K562 (cell line): Measurements from ENCODE around the gene STING1. TPM values are rescaled to one million over a fixed set of nuclear protein-coding genes. Genes with fewer than 3 reads are reported as not detected.
"Not testable (repeated sequence)": the region's sequence is repeated elsewhere in the genome, so short reads cannot be mapped to it uniquely, and the experiment has no call there.

Source experiments
- ATAC-seq: fragments of 200-7000 bp; cut with Tn5 transposase; 3 replicates; pipeline ENCODE4 v1.9.1; 2020; ENCODE audit warnings: moderate library complexity
- BruUV-seq: library from RNA; stranded (reverse); fragments of 400-500 nt; replicated peaks from 2 replicates; lab custom pipeline; 2021; lab: Mats Ljungman, UMichigan
- CTCF ChIA-PET: fragments of 300-600 bp; formaldehyde crosslinking; extraction: SDS; loops from one replicate; lab custom pipeline; 2021; ENCODE audit warnings: low intra/inter-chr PET ratio; lab: Yijun Ruan, JAX
- POLR2A ChIA-PET: fragments of 300-600, 350-650 bp; sonication (Branson Sonifier 250); formaldehyde crosslinking; extraction: SDS; loops from one replicate; lab custom pipeline; 2021; ENCODE audit warnings: antibody characterized with exemption, inconsistent platforms; lab: Yijun Ruan, JAX
- DNase-seq, 4 experiments: peaks; one replicate each; pipeline versions ENCODE4 v3.0.0 to v3.0.0-alpha.2; 2011 to 2018; ENCODE audit warnings: low spot score in 3 of 4, mixed read lengths in 3 of 4; ENCODE audit errors: extremely low read depth in 1 of 4
- FAIRE-seq: peaks from 2 replicates; lab custom pipeline; 2011; peaks lifted over from hg19 to GRCh38; lab: Jason Lieb, UNC
- H2AFZ ChIP-seq: 2 replicates; pipeline ENCODE4 v1.6.0; 2011; ENCODE audit warnings: low read depth, low read length, control low read depth, inconsistent platforms
- H3K27ac ChIP-seq: fragments of 200-600 bp; 3 replicates; pipeline ENCODE4 v1.8.0; 2011; ENCODE audit warnings: low read depth, mild to moderate bottlenecking, control low read depth, inconsistent platforms, low read length, moderate library complexity, mixed read lengths; ENCODE audit errors: extremely low read depth
- H3K27me3 ChIP-seq, 2 experiments: fragments of 300-600 bp in 1 of 2; 2 replicates in 1 of 2; 3 replicates in 1 of 2; pipeline versions ENCODE4 v1.6.0 to v1.8.0; 2011; ENCODE audit warnings: inconsistent platforms in 2 of 2, low read length in 2 of 2, mild to moderate bottlenecking in 1 of 2, mixed read lengths in 1 of 2, moderate library complexity in 1 of 2; ENCODE audit not compliant: control insufficient read depth in 2 of 2, insufficient read depth in 2 of 2
- H3K36me3 ChIP-seq: fragments of 300-600 bp; 3 replicates; pipeline ENCODE4 v1.8.0; 2011; ENCODE audit warnings: mild to moderate bottlenecking, low read length, inconsistent platforms; ENCODE audit not compliant: control insufficient read depth, insufficient read depth
- H3K4me1 ChIP-seq, 2 experiments: fragments of 200-600 bp in 1 of 2; replicated peaks in 1 of 2; 2 replicates in 1 of 2; 3 replicates in 1 of 2; pipeline versions ENCODE4 v1.5.1 to v1.8.0; 2011; ENCODE audit warnings: inconsistent platforms in 2 of 2, low read length in 2 of 2, mild to moderate bottlenecking in 1 of 2, mixed read lengths in 1 of 2, moderate library complexity in 1 of 2; ENCODE audit not compliant: control insufficient read depth in 2 of 2, insufficient read depth in 2 of 2
- H3K4me2 ChIP-seq: 2 replicates; pipeline ENCODE4 v1.6.1; 2011; ENCODE audit warnings: low read length, control low read depth, inconsistent platforms, mixed read lengths; ENCODE audit not compliant: insufficient read depth
- H3K4me3 ChIP-seq: fragments of 200-600 bp; sonication (generic), shearing (Covaris generic); 2 replicates; pipeline ENCODE4 v1.5.1; 2016; ENCODE audit warnings: control low read depth, inconsistent platforms
- H3K79me2 ChIP-seq: fragments of 200-600 bp; 3 replicates; pipeline ENCODE4 v1.8.0; 2011; ENCODE audit warnings: low read length, inconsistent platforms; ENCODE audit not compliant: control insufficient read depth, insufficient read depth
- H3K9ac ChIP-seq, 2 experiments: 2 replicates each; pipeline versions ENCODE4 v1.6.0 to v1.6.1; 2011; ENCODE audit warnings: low read depth in 2 of 2, low read length in 2 of 2, control low read depth in 1 of 2, inconsistent platforms in 1 of 2, mild to moderate bottlenecking in 1 of 2, mixed read lengths in 1 of 2; ENCODE audit not compliant: insufficient read depth in 1 of 2
- H3K9me1 ChIP-seq: one replicate; pipeline ENCODE4 v1.6.0; 2011; ENCODE audit warnings: inconsistent platforms, mild to moderate bottlenecking, low read length, moderate library complexity; ENCODE audit not compliant: control insufficient read depth, insufficient read depth
- H3K9me3 ChIP-seq: replicated peaks from 2 replicates; pipeline ENCODE4 v1.5.1; 2011; ENCODE audit warnings: low read depth, low read length, inconsistent platforms; ENCODE audit not compliant: control insufficient read depth, insufficient read depth
- H4K20me1 ChIP-seq: replicated peaks from 2 replicates; pipeline ENCODE4 v1.6.1; 2011; ENCODE audit warnings: low read length, inconsistent platforms, mixed read lengths; ENCODE audit not compliant: control insufficient read depth, insufficient read depth
- BRCA1 ChIP-seq, 2 experiments: fragments of 450-650 bp in 1 of 2; sonication (generic) in 1 of 2; formaldehyde crosslinking in 1 of 2; IDR thresholded peaks; 2 replicates each; pipeline versions ENCODE4 v1.5.0 to v1.6.1; 2017 to 2020; ENCODE audit warnings: mild to moderate bottlenecking in 1 of 2, missing genetic modification reagents in 1 of 2
- NONO ChIP-seq, 2 experiments: fragments of 200-400 bp in 1 of 2; fragments of 450-650 bp in 1 of 2; formaldehyde crosslinking in 1 of 2; IDR thresholded peaks; 2 replicates each; pipeline ENCODE4 v1.6.1; 2017; ENCODE audit warnings: low read depth in 2 of 2, mild to moderate bottlenecking in 2 of 2, moderate library complexity in 2 of 2, low read length in 1 of 2
- ZNF436 ChIP-seq: fragments of 250-450, 450-650 bp; sonication (Bioruptor Pico); formaldehyde crosslinking; IDR thresholded peaks from 2 replicates; pipeline ENCODE4 v1.7.0; 2020; ENCODE audit warnings: mild to moderate bottlenecking
- WGBS: fragments of 100-300 bp; shearing (Covaris generic); methylation state at CpG from one replicate; pipeline ENCODE4 v1.1.6; 2016; ENCODE audit warnings: low coverage, mixed read lengths; ENCODE audit not compliant: insufficient coverage; ENCODE audit errors: missing lambda C conversion rate; 5-methylcytosine and 5-hydroxymethylcytosine counted together
- in situ Hi-C: fragments of 300-500 bp; cut with MboI; formaldehyde crosslinking; loops from 4 replicates; pipeline ENCODE4 v1.15.0; 2018; ENCODE audit warnings: inconsistent platforms, mixed read lengths
- intact Hi-C: fragments of 100-400 bp; cut with micrococcal nuclease; formaldehyde crosslinking; loops from 2 replicates; pipeline ENCODE4 v1.14.2; 2022
- polyA plus RNA-seq, 8 experiments: library from polyadenylated mRNA; depleted of rRNA in 4 of 8; stranded (reverse) in 5 of 8; unstranded in 3 of 8; fragments of >200 nt; fragmentation: Nextera tagmentation in 2 of 8; fragmentation: Illumina TruSeq in 1 of 8; extraction: Ambion mirVana in 2 of 8; extraction: Trizol in 1 of 8; gene quantifications; 2 replicates each; pipeline versions ENCODE4 v1.2.1 to v1.2.3, GENCODE V29; 2011 to 2014; ENCODE audit warnings: inconsistent platforms in 1 of 8, missing spikeins in 1 of 8
- total RNA-seq, 7 experiments: library from RNA; depleted of rRNA in 6 of 7; stranded (reverse); fragments of >200 nt in 6 of 7; fragmentation: Illumina TruSeq in 2 of 7; extraction: Trizol in 2 of 7; gene quantifications; 2 replicates each; pipeline versions ENCODE4 v1.2.1 to v1.2.3, GENCODE V29; 2011 to 2021; ENCODE audit warnings: low replicate concordance in 1 of 7
- TF ChIP-seq, protein P1 (sequence below): fragments of 450-650 bp; IDR thresholded peaks from 2 replicates; pipeline ENCODE4 v1.6.1; 2014; ENCODE audit warnings: low read depth, mild to moderate bottlenecking, moderate library complexity, borderline replicate concordance

The STING1 gene
- total and polyA plus RNA-seq, 9 of the 15 experiments (the other 6 are each of a cell fraction or from before 2014, with no cell fraction given): 20.8 to 69.1 (median 44.7) TPM

DNA sequence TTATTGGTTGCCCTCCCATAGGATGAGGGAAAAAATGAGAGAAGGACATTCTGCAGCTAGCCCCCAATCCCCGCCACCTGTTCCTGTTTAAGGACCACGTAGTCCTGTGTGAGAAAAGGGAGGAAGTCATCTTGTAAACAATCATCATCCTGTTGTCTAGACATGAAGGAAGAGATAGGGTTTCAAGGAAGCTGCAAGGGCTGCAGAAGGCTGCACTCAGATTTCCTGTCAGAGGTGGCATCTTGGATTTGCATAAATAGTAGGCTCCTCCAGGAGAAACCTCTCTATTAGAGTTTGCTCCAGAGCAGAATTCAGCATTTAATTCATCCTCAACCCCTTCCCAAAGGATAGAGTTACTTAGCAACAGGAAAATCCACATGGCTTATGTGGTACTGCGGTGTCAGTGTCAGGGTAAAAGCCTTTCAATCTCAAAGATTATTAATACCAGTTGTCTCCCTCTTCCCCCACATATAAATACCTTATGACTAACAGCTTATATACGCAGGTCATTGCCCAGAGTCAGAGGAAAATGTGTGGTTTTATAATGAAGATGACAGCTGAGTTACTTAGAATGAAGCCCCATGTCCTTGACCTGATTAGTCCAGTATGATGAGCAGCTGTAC, 38.6 kb downstream of the STING1 start:
- ATAC-seq (no peak), FAIRE-seq (no peak), DNase-seq (no peak)
- TF ChIP-seq, protein P1, sequence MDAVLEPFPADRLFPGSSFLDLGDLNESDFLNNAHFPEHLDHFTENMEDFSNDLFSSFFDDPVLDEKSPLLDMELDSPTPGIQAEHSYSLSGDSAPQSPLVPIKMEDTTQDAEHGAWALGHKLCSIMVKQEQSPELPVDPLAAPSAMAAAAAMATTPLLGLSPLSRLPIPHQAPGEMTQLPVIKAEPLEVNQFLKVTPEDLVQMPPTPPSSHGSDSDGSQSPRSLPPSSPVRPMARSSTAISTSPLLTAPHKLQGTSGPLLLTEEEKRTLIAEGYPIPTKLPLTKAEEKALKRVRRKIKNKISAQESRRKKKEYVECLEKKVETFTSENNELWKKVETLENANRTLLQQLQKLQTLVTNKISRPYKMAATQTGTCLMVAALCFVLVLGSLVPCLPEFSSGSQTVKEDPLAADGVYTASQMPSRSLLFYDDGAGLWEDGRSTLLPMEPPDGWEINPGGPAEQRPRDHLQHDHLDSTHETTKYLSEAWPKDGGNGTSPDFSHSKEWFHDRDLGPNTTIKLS: no peak
- no peak for TF ChIP-seq NONO (IDR thresholded peaks at IDR 0.05; ENCODE audit: low read depth in 2 of 2, low read length in 1 of 2)
- no peak for TF ChIP-seq ZNF436 (CRISPR knock-in tag)
- no peak for TF ChIP-seq BRCA1 (IDR thresholded peaks at IDR 0.05)
- TF ChIP-seq BRCA1 (CRISPR knock-in tag; IDR thresholded peaks at IDR 0.05): no peak
- no peaks in the 10 kb centered on the region for H4K20me1 ChIP-seq
- H3K9me3 ChIP-seq: no peaks in the 10 kb centered on the region
- H3K27ac ChIP-seq: no peak overlapping the region
- no peaks in the 10 kb centered on the region for H3K9me1 ChIP-seq
- no peak overlapping the region for H3K4me2 ChIP-seq
- intact Hi-C loops (no loop called here), in situ Hi-C loops (no loop called here)
- no peak overlapping the region for H3K4me3 ChIP-seq
- 47% methylated on average over 4 of the region's 4 CpGs for WGBS
- ChIA-PET CTCF (no interaction called here), POLR2A (interaction anchor here (0.6 to 1.3 kb wide), 5 partner anchors 8 to 117 kb away, joined by 3 read pairs; partner anchors contain the start of gene UBE2D2)
- BruUV-seq: no TSS peak
- no peaks in the 10 kb centered on the region for H3K79me2 ChIP-seq
- no peaks in the 10 kb centered on the region for H3K27me3 ChIP-seq
- H3K36me3 ChIP-seq: no peaks in the 10 kb centered on the region
- H2AFZ ChIP-seq: no peak overlapping the region
- H3K4me1 ChIP-seq: peaks cover 8 to 15% of the 10 kb centered on the region in 2 experiments; a peak in 4 of 5 replicates
- H3K9ac ChIP-seq: no peak overlapping the region

DNA sequence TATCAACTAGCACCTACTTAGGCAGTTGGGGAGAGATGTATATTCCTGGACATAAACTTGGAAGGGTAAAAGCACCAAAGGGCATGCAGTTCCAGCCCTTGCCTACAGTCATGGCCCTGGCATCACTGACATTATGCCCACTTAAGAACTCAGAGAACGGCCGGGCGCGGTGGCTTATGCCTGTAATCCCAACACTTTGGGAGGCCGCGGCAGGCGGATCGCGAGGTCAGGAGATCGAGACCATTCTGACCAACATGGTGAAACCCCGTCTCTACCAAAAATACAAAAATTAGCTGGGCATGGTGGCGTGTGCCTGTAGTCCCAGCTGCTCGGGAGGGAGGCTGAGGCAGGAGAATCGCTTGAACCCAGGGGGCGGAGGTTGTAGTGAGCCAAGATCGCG, 42.1 kb downstream of the STING1 start:
- ATAC-seq, CTCF ChIA-PET, in situ Hi-C loops, H3K27ac ChIP-seq, H2AFZ ChIP-seq, FAIRE-seq, H3K79me2 ChIP-seq, H3K27me3 ChIP-seq, H3K36me3 ChIP-seq, DNase-seq, H3K4me3 ChIP-seq, BruUV-seq, H3K4me2 ChIP-seq, H3K9me3 ChIP-seq, H3K9ac ChIP-seq, POLR2A ChIA-PET, intact Hi-C loops, H4K20me1 ChIP-seq, H3K9me1 ChIP-seq: not testable (repeated sequence)
- 91% methylated on average over 16 of the region's 17 CpGs for WGBS
- H3K4me1 ChIP-seq: peaks cover 11 to 17% of the 10 kb centered on the region in 2 experiments
